Right renal pelvis (tissue), 4 donors: ENCODE results near the gene ZNF322. TPM values are rescaled to one million over a fixed set of nuclear protein-coding genes. Genes with fewer than 3 reads are reported as not detected.

ENCODE experiments used
- DNase-seq, 4 donors: peaks; one replicate each; pipeline ENCODE4 v3.0.0-alpha.2; 2013; ENCODE audit warnings: low read depth in 4 of 4, low spot score in 3 of 4, missing footprints in 1 of 4
- polyA plus RNA-seq, 4 donors: library from polyadenylated mRNA; unstranded; fragments of 120-200 nt; gene quantifications; one replicate each; pipeline ENCODE4 v1.2.1, GENCODE V29; 2013; ENCODE audit not compliant: insufficient read length in 4 of 4

ZNF322 gene
- polyA plus RNA-seq, 4 donors, result 37.8 to 49.8 (median 47.9) TPM

GRCh38 chr6:26593278-26594130, 66.0 kb downstream of the ZNF322 start:
- DNase-seq, result no peak

GRCh38 chr6:26592649-26593048, 66.9 kb downstream of the ZNF322 start:
- DNase-seq, result no peak

- DNase-seq, result no peak
These were observed 70.6 kb downstream of the ZNF322 start for GRCh38 chr6:26588965-26589364.

Other genes with a start within 250 kb of the ZNF322 start
- 10 to 100 TPM; 12.1 to 19.7 (median 14.8) TPM for gene BTN3A3, start 219.2 kb downstream of the ZNF322 start, polyA plus RNA-seq
- gene BTN2A1, start 201.8 kb downstream of the ZNF322 start, polyA plus RNA-seq, result 10 to 100 TPM; 30.1 to 32.5 (median 31.4) TPM
- gene BTN1A1, start 159.4 kb downstream of the ZNF322 start, polyA plus RNA-seq, result under 1 TPM; 0.11 to 0.31 (median 0.19) TPM
- gene HMGN4, start 121.4 kb downstream of the ZNF322 start, polyA plus RNA-seq, result 10 to 100 TPM; 85.5 to 94.0 (median 90.4) TPM
- gene ABT1, start 62.8 kb downstream of the ZNF322 start, polyA plus RNA-seq, result 10 to 100 TPM; 14.5 to 17.5 (median 16.1) TPM